H1 (cell line): ENCODE data around the gene C22orf39. TPM values are rescaled to one million over a fixed set of nuclear protein-coding genes. Genes with fewer than 3 reads are reported as not detected.

Source experiments
- CTCF ChIA-PET: fragments of 300-600 bp; sonication (Branson Sonifier 250); formaldehyde crosslinking; loops from one replicate; lab custom pipeline; 2021; ENCODE audit not compliant: partially characterized antibody; lab: Charles Lee
- POLR2A ChIA-PET: fragments of 300-600 bp; sonication (Branson Sonifier 250); formaldehyde crosslinking; loops from one replicate; lab custom pipeline; 2021; ENCODE audit warnings: inconsistent platforms; ENCODE audit not compliant: partially characterized antibody; lab: Charles Lee
- DNase-seq, 2 experiments: peaks; one replicate each; pipeline versions ENCODE4 v3.0.0 to v3.0.0-alpha.2; 2010 to 2022; ENCODE audit warnings: low spot score in 2 of 2, low read depth in 1 of 2, mixed read lengths in 1 of 2
- FAIRE-seq: peaks from 2 replicates; lab custom pipeline; 2011; peaks lifted over from hg19 to GRCh38; lab: Jason Lieb, UNC
- H2AFZ ChIP-seq: 2 replicates; pipeline ENCODE4 v1.8.1; 2012; ENCODE audit warnings: low read length, inconsistent platforms
- H2AK5ac ChIP-seq: 2 replicates; pipeline ENCODE4 v1.6.1; 2013; ENCODE audit warnings: low read depth, low read length
- H2BK120ac ChIP-seq: replicated peaks from 2 replicates; pipeline ENCODE3; 2013; ENCODE audit warnings: low read depth, low read length, inconsistent platforms
- H2BK12ac ChIP-seq: 2 replicates; pipeline ENCODE4 v1.6.1; 2013; ENCODE audit warnings: low read depth, low read length
- H2BK15ac ChIP-seq: 2 replicates; pipeline ENCODE4 v1.6.1; 2013; ENCODE audit warnings: low read length
- H2BK20ac ChIP-seq: 2 replicates; pipeline ENCODE4 v1.6.1; 2013; ENCODE audit warnings: low read length
- H2BK5ac ChIP-seq: 2 replicates; pipeline ENCODE4 v1.6.1; 2013; ENCODE audit warnings: low read depth, low read length
- H3K14ac ChIP-seq: 2 replicates; pipeline ENCODE4 v1.6.1; 2013; ENCODE audit warnings: inconsistent platforms; ENCODE audit not compliant: insufficient read length
- H3K18ac ChIP-seq: 2 replicates; pipeline ENCODE4 v1.6.1; 2013; ENCODE audit warnings: low read length; ENCODE audit errors: extremely low read depth
- H3K23ac ChIP-seq: 2 replicates; pipeline ENCODE4 v1.6.1; 2013; ENCODE audit warnings: inconsistent platforms; ENCODE audit not compliant: insufficient read length
- H3K23me2 ChIP-seq: 2 replicates; pipeline ENCODE4 v1.6.1; 2013; ENCODE audit warnings: low read depth, low read length
- H3K27ac ChIP-seq: 2 replicates; pipeline ENCODE4 v1.6.1; 2011; ENCODE audit warnings: low read depth, low read length, inconsistent platforms
- H3K27me3 ChIP-seq, 4 experiments: replicated peaks in 1 of 4; 1 replicate in 1 of 4; 2 replicates in 3 of 4; pipeline versions ENCODE4 v1.6.1 to v1.8.1; 2011 to 2013; ENCODE audit warnings: low read length in 3 of 4, mild to moderate bottlenecking in 3 of 4, inconsistent platforms in 2 of 4, mixed read lengths in 2 of 4, moderate library complexity in 1 of 4; ENCODE audit not compliant: control insufficient read depth in 3 of 4, insufficient read depth in 3 of 4; ENCODE audit errors: extremely low read depth in 1 of 4
- H3K36me3 ChIP-seq, 4 experiments: 2 replicates each; pipeline versions ENCODE4 v1.6.1 to v1.8.1; 2011 to 2013; ENCODE audit warnings: mild to moderate bottlenecking in 4 of 4, low read length in 3 of 4, moderate library complexity in 2 of 4, control low read depth in 1 of 4, inconsistent platforms in 1 of 4; ENCODE audit not compliant: insufficient read depth in 4 of 4, control insufficient read depth in 2 of 4
- H3K4ac ChIP-seq: replicated peaks from 2 replicates; pipeline ENCODE3; 2013; ENCODE audit warnings: low read length, low read depth, mixed read lengths, inconsistent platforms; ENCODE audit not compliant: insufficient read length
- H3K4me1 ChIP-seq, 4 experiments: replicated peaks in 1 of 4; 1 replicate in 1 of 4; 2 replicates in 3 of 4; pipeline versions ENCODE4 v1.6.1 to v1.8.1; 2011 to 2013; ENCODE audit warnings: low read length in 3 of 4, inconsistent platforms in 2 of 4, mixed read lengths in 1 of 4; ENCODE audit not compliant: insufficient read depth in 4 of 4, control insufficient read depth in 3 of 4
- H3K4me2 ChIP-seq, 2 experiments: 2 replicates each; pipeline versions ENCODE4 v1.6.1 to v1.8.1; 2011 to 2013; ENCODE audit warnings: low read depth in 2 of 2, low read length in 2 of 2, control low read depth in 1 of 2, inconsistent platforms in 1 of 2, mild to moderate bottlenecking in 1 of 2; ENCODE audit not compliant: insufficient read depth in 1 of 2
- H3K4me3 ChIP-seq, 4 experiments: fragments of 200-600, 300-600 bp in 1 of 4; sonication (generic), shearing (Covaris generic), sonication (Bioruptor Twin) in 1 of 4; 2 replicates each; pipeline versions ENCODE4 v1.5.1 to v1.8.1; 2011 to 2016; ENCODE audit warnings: low read length in 4 of 4, low read depth in 3 of 4, control low read depth in 2 of 4, inconsistent platforms in 2 of 4, mild to moderate bottlenecking in 2 of 4, mixed read lengths in 1 of 4, moderate library complexity in 1 of 4; ENCODE audit not compliant: insufficient read depth in 2 of 4; ENCODE audit errors: extremely low read depth in 1 of 4
- H3K56ac ChIP-seq: replicated peaks from 2 replicates; pipeline ENCODE3; 2013; ENCODE audit warnings: low read depth, mild to moderate bottlenecking, mixed read lengths, low read length, inconsistent platforms; ENCODE audit not compliant: insufficient read length
- H3K79me1 ChIP-seq: 2 replicates; pipeline ENCODE4 v1.6.1; 2013; ENCODE audit warnings: low read depth, low read length, control low read depth
- H3K79me2 ChIP-seq, 2 experiments: 2 replicates each; pipeline versions ENCODE4 v1.6.1 to v1.8.1; 2012 to 2013; ENCODE audit warnings: low read length in 2 of 2, mild to moderate bottlenecking in 2 of 2, inconsistent platforms in 1 of 2; ENCODE audit not compliant: insufficient read depth in 2 of 2, control insufficient read depth in 1 of 2
- H3K9ac ChIP-seq, 4 experiments: replicated peaks in 1 of 4; 1 replicate in 1 of 4; 2 replicates in 3 of 4; pipeline versions ENCODE4 v1.6.1 to v1.8.1; 2011 to 2013; ENCODE audit warnings: low read depth in 3 of 4, low read length in 3 of 4, control low read depth in 2 of 4, mild to moderate bottlenecking in 2 of 4, moderate library complexity in 2 of 4, inconsistent platforms in 1 of 4; ENCODE audit errors: extremely low read depth in 1 of 4
- H3K9me3 ChIP-seq, 2 experiments: 2 replicates each; pipeline versions ENCODE4 v1.6.1 to v1.8.1; 2012 to 2013; ENCODE audit warnings: mild to moderate bottlenecking in 2 of 2, moderate library complexity in 2 of 2, control low read depth in 1 of 2, inconsistent platforms in 1 of 2, low read depth in 1 of 2, low read length in 1 of 2, mixed read lengths in 1 of 2; ENCODE audit not compliant: insufficient read depth in 2 of 2
- H4K20me1 ChIP-seq, 2 experiments: replicated peaks in 1 of 2; 2 replicates each; pipeline versions ENCODE3 to v1.8.1; 2011 to 2013; ENCODE audit warnings: inconsistent platforms in 2 of 2, low read length in 2 of 2, mild to moderate bottlenecking in 1 of 2; ENCODE audit not compliant: insufficient read depth in 2 of 2, control insufficient read depth in 1 of 2
- H4K5ac ChIP-seq: 2 replicates; pipeline ENCODE4 v1.6.1; 2013; ENCODE audit warnings: low read length, low read depth, mixed read lengths, inconsistent platforms; ENCODE audit not compliant: insufficient read length
- H4K8ac ChIP-seq: 2 replicates; pipeline ENCODE4 v1.8.0; 2013; ENCODE audit warnings: mild to moderate bottlenecking, moderate library complexity, low read length, inconsistent platforms; ENCODE audit not compliant: insufficient read depth; ENCODE audit errors: extremely low read depth
- H4K91ac ChIP-seq: replicated peaks from 2 replicates; pipeline ENCODE3; 2013; ENCODE audit warnings: low read length, mixed read lengths, inconsistent platforms; ENCODE audit not compliant: insufficient read length
- CEBPB ChIP-seq: IDR thresholded peaks from 2 replicates; pipeline ENCODE4 v1.6.1; 2012; ENCODE audit warnings: low read depth, low read length
- EZH2 ChIP-seq: fragments of 200-600 bp; sonication (generic); IDR thresholded peaks from 2 replicates; pipeline ENCODE4 v1.7.1; 2012; ENCODE audit warnings: low read depth, mild to moderate bottlenecking, moderate library complexity, low read length, inconsistent platforms; ENCODE audit not compliant: severe bottlenecking
- RFX5 ChIP-seq: IDR thresholded peaks from 2 replicates; pipeline ENCODE4 v1.6.1; 2011; ENCODE audit warnings: low read depth, low read length, improper control_type of control experiment, borderline replicate concordance
- SP4 ChIP-seq: IDR thresholded peaks from 2 replicates; pipeline ENCODE4 v1.6.1; 2012; ENCODE audit warnings: low read length, inconsistent platforms
- TCF12 ChIP-seq: IDR thresholded peaks from 2 replicates; pipeline ENCODE4 v1.6.1; 2011; ENCODE audit warnings: low read depth, mild to moderate bottlenecking, low read length
- YY1 ChIP-seq: IDR thresholded peaks from 2 replicates; pipeline ENCODE4 v1.6.1; 2011; ENCODE audit warnings: low read depth, mild to moderate bottlenecking, low read length
- WGBS, 2 experiments: shearing (Covaris generic) in 1 of 2; methylation state at CpG; one replicate each; pipeline versions ENCODE4 v1.1.6 to v1.1.7; 2013 to 2015; ENCODE audit warnings: low lambda C conversion rate in 2 of 2, mixed read lengths in 2 of 2, inconsistent platforms in 1 of 2, low coverage in 1 of 2, missing lambda C conversion rate in 1 of 2; ENCODE audit not compliant: insufficient replicate concordance in 2 of 2, insufficient coverage in 1 of 2, insufficient read length in 1 of 2; ENCODE audit errors: extremely low coverage in 1 of 2, missing lambda C conversion rate in 1 of 2; 5-methylcytosine and 5-hydroxymethylcytosine counted together
- polyA plus RNA-seq, 7 experiments: library from polyadenylated mRNA; depleted of rRNA in 3 of 7; stranded (reverse) in 5 of 7; unstranded in 2 of 7; fragments of >200 nt in 5 of 7; fragments of 200-250 nt in 2 of 7; gene quantifications; 1 replicate in 5 of 7; 2 replicates in 1 of 7; 4 replicates in 1 of 7; pipeline versions ENCODE4 v1.2.1 to v1.2.3, GENCODE V29; 2011 to 2013; ENCODE audit warnings: missing spikeins in 2 of 7, mixed read lengths in 2 of 7
- total RNA-seq: library from RNA; stranded (reverse); fragmentation: NEBNext Ultra II Directional; extraction: Animal tissue kit (Norgen Biotek cat#: 25700); gene quantifications from 2 replicates; pipeline ENCODE4 v1.2.1, GENCODE V29; 2021

The C22orf39 gene
- total and polyA plus RNA-seq, 2 of the 8 experiments (the other 6 are each of a cell fraction or from before 2014, with no cell fraction given), result 22.7 to 27.7 TPM

- Histone ChIP-seq H3K4me1 (no peaks in the 10 kb centered on the region), H2BK12ac (no peak overlapping the region), H2BK15ac (no peak overlapping the region), H3K27me3 (no peaks in the 10 kb centered on the region), H3K23ac (no peak overlapping the region), H2BK120ac (no peak overlapping the region), H3K4me3 (no peak overlapping the region), H3K36me3 (peaks cover 20 to 58% (median 48%) of the 10 kb centered on the region in 4 experiments), H2AK5ac (no peak overlapping the region), H2BK5ac (no peak overlapping the region), H4K5ac (no peak overlapping the region), H3K4me2 (no peak overlapping the region)
- POLR2A ChIA-PET, result interaction anchor here (1.2 to 3.4 kb wide), 3 partner anchors 13 to 19 kb away, joined by 3 to 9 read pairs (median 4); partner anchors contain the start of genes CDC45 and UFD1
- TF ChIP-seq YY1 (no peak), RFX5 (no peak), EZH2 (no peak), TCF12 (no peak), CEBPB (no peak), SP4 (no peak)
- TF ChIP-seq, all 59 proteins: peak for 0
- peaks cover 2% of the 10 kb centered on the region; the same call in 1 of the 2 replicates for H3K79me1 ChIP-seq
- WGBS, 2 experiments, result 92% methylated on average over 14 of the region's 14 CpGs; no CpG with 5 or more reads in 1 of the 2 experiments
- no peaks in the 10 kb centered on the region for H3K23me2 ChIP-seq
- no peak overlapping the region for H3K14ac ChIP-seq
- H3K4ac ChIP-seq, result no peak overlapping the region
- DNase-seq (no peak), FAIRE-seq (no peak)
- H3K79me2 ChIP-seq, result no peaks in the 10 kb centered on the region
- no peak overlapping the region for H3K56ac ChIP-seq
- peaks cover 0 to 13% of the 10 kb centered on the region in 2 experiments for H4K20me1 ChIP-seq
- no peak overlapping the region for H2BK20ac ChIP-seq
- H3K18ac ChIP-seq, result no peak overlapping the region
- H2AFZ ChIP-seq, result no peak overlapping the region
- H3K27ac ChIP-seq, result no peak overlapping the region
- CTCF ChIA-PET, result interaction anchor here (1.1 to 4.6 kb wide), 3 partner anchors 7 to 155 kb away, joined by 4 to 34 read pairs (median 5); no protein-coding TSS in a partner anchor
- no peak overlapping the region for H4K91ac ChIP-seq
- H4K8ac ChIP-seq, result no peak overlapping the region
- H3K9me3 ChIP-seq, result no peaks in the 10 kb centered on the region
- H3K9ac ChIP-seq, result no peak overlapping the region
Observed at GRCh38 chr22:19466126-19466716, 18.7 kb upstream of the C22orf39 start.
